CD4-positive, CD25-positive, alpha-beta regulatory T cell (primary cell): ENCODE results near the gene UTF1. TPM values are rescaled to one million over a fixed set of nuclear protein-coding genes. Genes with fewer than 3 reads are reported as not detected.

Source experiments
- ATAC-seq, 2 donors: fragments of 150-1000 bp; cut with Tn5 transposase; one replicate each; pipeline ENCODE4 v1.10.0; 2021; ENCODE audit warnings: low read depth in 2 of 2, moderate number of reproducible peaks in 2 of 2, moderate library complexity in 1 of 2
- DNase-seq, 3 donors: peaks; one replicate each; pipeline versions ENCODE4 v3.0.0 to v3.0.0-alpha.2; 2012 to 2022; ENCODE audit warnings: mixed read lengths in 1 of 3
- H3K27ac ChIP-seq: one replicate; pipeline ENCODE4 v1.7.0; 2013; ENCODE audit warnings: mild to moderate bottlenecking, low read length; ENCODE audit not compliant: insufficient read depth, poor library complexity, severe bottlenecking
- H3K27me3 ChIP-seq: one replicate; pipeline ENCODE4 v1.7.0; 2013; ENCODE audit warnings: low read length; ENCODE audit not compliant: control insufficient read depth, insufficient read depth
- H3K36me3 ChIP-seq: one replicate; pipeline ENCODE4 v1.7.0; 2013; ENCODE audit warnings: mild to moderate bottlenecking, low read length, moderate library complexity; ENCODE audit not compliant: control insufficient read depth, insufficient read depth
- H3K4me1 ChIP-seq: 2 replicates; pipeline ENCODE4 v1.7.0; 2013; ENCODE audit warnings: mild to moderate bottlenecking, low read length; ENCODE audit not compliant: insufficient read depth, control insufficient read depth, poor library complexity, severe bottlenecking
- H3K4me3 ChIP-seq: one replicate; pipeline ENCODE4 v1.7.0; 2013; ENCODE audit warnings: low read depth, mild to moderate bottlenecking, low read length, moderate library complexity
- H3K9me3 ChIP-seq, 2 experiments: 1 replicate in 1 of 2; 2 replicates in 1 of 2; pipeline ENCODE4 v1.7.0; 2013; ENCODE audit warnings: low read length in 2 of 2, mild to moderate bottlenecking in 1 of 2, moderate library complexity in 1 of 2; ENCODE audit not compliant: control insufficient read depth in 2 of 2
- H3K27ac Mint-ChIP-seq, 3 donors: one replicate each; pipeline ENCODE4 v1.8.0; 2020 to 2022; ENCODE audit warnings: mild to moderate bottlenecking in 3 of 3, mixed read lengths in 3 of 3, moderate library complexity in 2 of 3
- H3K27me3 Mint-ChIP-seq: one replicate; pipeline ENCODE4 v1.8.0; 2022; ENCODE audit warnings: mild to moderate bottlenecking, mixed read lengths
- H3K36me3 Mint-ChIP-seq: one replicate; pipeline ENCODE4 v1.8.0; 2020; ENCODE audit warnings: mixed read lengths
- H3K4me1 Mint-ChIP-seq, 4 donors: one replicate each; pipeline ENCODE4 v1.8.0; 2020 to 2022; ENCODE audit warnings: mixed read lengths in 4 of 4, mild to moderate bottlenecking in 1 of 4
- H3K4me3 Mint-ChIP-seq, 4 donors: one replicate each; pipeline ENCODE4 v1.8.0; 2020 to 2022; ENCODE audit warnings: mild to moderate bottlenecking in 4 of 4, mixed read lengths in 4 of 4, moderate library complexity in 3 of 4
- H3K9me3 Mint-ChIP-seq, 7 donors: one replicate each; pipeline ENCODE4 v1.8.0; 2020 to 2022; ENCODE audit warnings: mixed read lengths in 7 of 7, mild to moderate bottlenecking in 3 of 7, moderate library complexity in 2 of 7
- polyA plus RNA-seq, 4 donors: library from polyadenylated mRNA; unstranded; fragments of 300-500 nt; fragmentation: Illumina TruSeq; gene quantifications; one replicate each; pipeline ENCODE4 v1.2.3, GENCODE V29; 2021
- total RNA-seq: library from RNA; stranded (reverse); gene quantifications from one replicate; pipeline ENCODE4 v1.2.3, GENCODE V29; 2022

UTF1 gene
- total and polyA plus RNA-seq, 5 donors from 2014 or later, result not detected

- Mint-ChIP-seq H3K27me3 (no peaks in the 10 kb centered on the region), H3K27ac (peak within 1 kb of the TSS; percentile 89 to 95 (median 94)), H3K4me3 (peak within 1 kb of the TSS; percentile 89 to 96 (median 92)), H3K9me3 (no peaks in the 10 kb centered on the region), H3K36me3 (no peaks in the 10 kb centered on the region), H3K4me1 (peaks cover 0 to 42% (median 13%) of the 10 kb centered on the region in 4 donors)
- Histone ChIP-seq H3K27ac (peak within 1 kb of the TSS; percentile 95), H3K4me1 (peaks cover 57% of the 10 kb centered on the region), H3K4me3 (peak within 1 kb of the TSS; percentile 82), H3K36me3 (peaks cover 11% of the 10 kb centered on the region), H3K27me3 (no peaks in the 10 kb centered on the region), H3K9me3 (no peaks in the 10 kb centered on the region)
- ATAC-seq (peak; percentile 32 to 42), DNase-seq (peak; percentile 57 to 68 (median 64))
These were observed 46.6 kb downstream of the UTF1 start, which contains the start of gene ADAM8 for GRCh38 chr10:133276435-133277201. Gene ADAM8 (minus strand): TSS chr10:133276868. CDS start chr10:133276817, 51 bp downstream.

- H3K9me3 Mint-ChIP-seq, result no peaks in the 10 kb centered on the region
- peak overlapping the region; percentile 95 for H3K27ac ChIP-seq
These were observed 47.4 kb downstream of the UTF1 start for GRCh38 chr10:133277277-133277992.

GRCh38 chr10:133277993-133278576, 48.1 kb downstream of the UTF1 start:
- DNase-seq, result no peak
- Histone ChIP-seq H3K36me3 (peaks cover 18% of the 10 kb centered on the region), H3K4me3 (peak overlapping the region; percentile 13), H3K27ac (peak overlapping the region; percentile 95), H3K9me3 (no peaks in the 10 kb centered on the region), H3K4me1 (peaks cover 57% of the 10 kb centered on the region), H3K27me3 (no peaks in the 10 kb centered on the region)
- Mint-ChIP-seq H3K27me3 (no peaks in the 10 kb centered on the region), H3K4me1 (peaks cover 0 to 42% (median 13%) of the 10 kb centered on the region in 4 donors), H3K36me3 (peaks cover 10% of the 10 kb centered on the region), H3K27ac (peak overlapping the region; percentile 88 to 95 (median 93)), H3K4me3 (peak overlapping the region; percentile 81 to 93 (median 82)), H3K9me3 (no peaks in the 10 kb centered on the region)
- no peak for ATAC-seq

More at GRCh38 chr10:133277277-133277992, 47.4 kb downstream of the UTF1 start:
- no peaks in the 10 kb centered on the region for H3K27me3 Mint-ChIP-seq
- DNase-seq, result no peak
- peaks cover 8% of the 10 kb centered on the region for H3K36me3 Mint-ChIP-seq
- Histone ChIP-seq H3K4me1 (peaks cover 57% of the 10 kb centered on the region), H3K27me3 (no peaks in the 10 kb centered on the region), H3K36me3 (peaks cover 14% of the 10 kb centered on the region), H3K4me3 (no peak overlapping the region), H3K9me3 (no peaks in the 10 kb centered on the region)
- H3K4me1 Mint-ChIP-seq, result peaks cover 0 to 42% (median 13%) of the 10 kb centered on the region in 4 donors
- ATAC-seq, result no peak
- peak overlapping the region; percentile 88 to 95 (median 93) for H3K27ac Mint-ChIP-seq
- peak overlapping the region; percentile 81 to 93 (median 82) for H3K4me3 Mint-ChIP-seq

- Mint-ChIP-seq H3K9me3 (no peaks in the 10 kb centered on the region), H3K4me3 (peak overlapping the region; percentile 81 to 93 (median 82)), H3K36me3 (peaks cover 13% of the 10 kb centered on the region), H3K27me3 (no peaks in the 10 kb centered on the region), H3K4me1 (peaks cover 0 to 42% (median 13%) of the 10 kb centered on the region in 4 donors), H3K27ac (peak overlapping the region; percentile 88 to 95 (median 93))
- Histone ChIP-seq H3K27me3 (no peaks in the 10 kb centered on the region), H3K27ac (peak overlapping the region; percentile 95), H3K9me3 (no peaks in the 10 kb centered on the region), H3K36me3 (peaks cover 20% of the 10 kb centered on the region), H3K4me1 (peaks cover 55% of the 10 kb centered on the region), H3K4me3 (no peak overlapping the region)
- ATAC-seq (peak; percentile 13 to 22), DNase-seq (peak; percentile 25 to 67 (median 28))
These were observed 48.7 kb downstream of the UTF1 start for GRCh38 chr10:133278577-133279265.

GRCh38 chr10:133279326-133280226, 49.6 kb downstream of the UTF1 start:
- H3K4me3 Mint-ChIP-seq, result peak overlapping the region in 1 of 4 donors; percentile 81

GRCh38 chr10:133280391-133281059, 50.5 kb downstream of the UTF1 start:
- no peak for ATAC-seq
- no peaks in the 10 kb centered on the region for H3K27me3 Mint-ChIP-seq
- H3K27me3 ChIP-seq, result no peaks in the 10 kb centered on the region
- no peaks in the 10 kb centered on the region for H3K9me3 Mint-ChIP-seq
- H3K4me3 Mint-ChIP-seq, result no peak overlapping the region
- H3K27ac ChIP-seq, result no peak overlapping the region
- peaks cover 0 to 34% (median 13%) of the 10 kb centered on the region in 4 donors for H3K4me1 Mint-ChIP-seq
- peaks cover 24% of the 10 kb centered on the region for H3K36me3 Mint-ChIP-seq
- DNase-seq, result no peak
- peaks cover 39% of the 10 kb centered on the region for H3K36me3 ChIP-seq
- no peaks in the 10 kb centered on the region for H3K9me3 ChIP-seq
- H3K27ac Mint-ChIP-seq, result peak overlapping the region in 1 of 3 donors; percentile 63
- no peak overlapping the region for H3K4me3 ChIP-seq
- peaks cover 41% of the 10 kb centered on the region for H3K4me1 ChIP-seq

More at GRCh38 chr10:133279326-133280226, 49.6 kb downstream of the UTF1 start:
- peak overlapping the region in 2 of 3 donors; percentile 63 to 88 for H3K27ac Mint-ChIP-seq
- peaks cover 16% of the 10 kb centered on the region for H3K36me3 Mint-ChIP-seq
- ATAC-seq (no peak), DNase-seq (no peak)
- H3K27me3 ChIP-seq, result no peaks in the 10 kb centered on the region
- peaks cover 29% of the 10 kb centered on the region for H3K36me3 ChIP-seq
- no peaks in the 10 kb centered on the region for H3K9me3 Mint-ChIP-seq
- peaks cover 50% of the 10 kb centered on the region for H3K4me1 ChIP-seq
- H3K27ac ChIP-seq, result peak overlapping the region; percentile 95
- no peaks in the 10 kb centered on the region for H3K27me3 Mint-ChIP-seq
- peaks cover 0 to 42% (median 13%) of the 10 kb centered on the region in 4 donors for H3K4me1 Mint-ChIP-seq
- H3K4me3 ChIP-seq, result no peak overlapping the region
- no peaks in the 10 kb centered on the region for H3K9me3 ChIP-seq
